Measurements from ENCODE around the gene TNN. TPM values are rescaled to one million over a fixed set of nuclear protein-coding genes. Genes with fewer than 3 reads are reported as not detected.
A peak's percentile ranks its signal among the peaks of the same experiment; 100 is the strongest.

TNN gene
- total and polyA plus RNA-seq, 8 donors: 0.06 to 1.1 (median 0.14) TPM; not detected in 5

DNA sequence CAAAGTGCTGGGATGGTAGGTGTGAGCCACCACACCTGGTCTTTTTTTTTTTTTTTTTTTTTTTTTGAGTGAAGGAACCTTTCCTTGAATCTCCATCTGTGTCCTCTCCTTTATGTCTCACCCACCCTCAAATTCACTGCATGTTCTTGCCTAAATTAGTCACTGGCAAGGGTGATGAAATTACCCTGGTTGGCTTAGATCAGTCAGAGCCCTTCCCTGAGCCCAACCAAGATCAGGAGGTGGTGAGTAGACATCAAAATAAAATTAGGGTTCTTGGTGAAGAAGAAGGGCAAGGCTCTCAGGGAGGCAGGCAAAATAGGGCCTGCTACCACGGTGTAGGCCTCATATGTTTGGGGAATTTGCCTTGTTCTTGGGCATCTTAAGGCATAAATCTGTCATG is 5.3 kb upstream of the TNN start:
- TF ChIP-seq, protein P1, sequence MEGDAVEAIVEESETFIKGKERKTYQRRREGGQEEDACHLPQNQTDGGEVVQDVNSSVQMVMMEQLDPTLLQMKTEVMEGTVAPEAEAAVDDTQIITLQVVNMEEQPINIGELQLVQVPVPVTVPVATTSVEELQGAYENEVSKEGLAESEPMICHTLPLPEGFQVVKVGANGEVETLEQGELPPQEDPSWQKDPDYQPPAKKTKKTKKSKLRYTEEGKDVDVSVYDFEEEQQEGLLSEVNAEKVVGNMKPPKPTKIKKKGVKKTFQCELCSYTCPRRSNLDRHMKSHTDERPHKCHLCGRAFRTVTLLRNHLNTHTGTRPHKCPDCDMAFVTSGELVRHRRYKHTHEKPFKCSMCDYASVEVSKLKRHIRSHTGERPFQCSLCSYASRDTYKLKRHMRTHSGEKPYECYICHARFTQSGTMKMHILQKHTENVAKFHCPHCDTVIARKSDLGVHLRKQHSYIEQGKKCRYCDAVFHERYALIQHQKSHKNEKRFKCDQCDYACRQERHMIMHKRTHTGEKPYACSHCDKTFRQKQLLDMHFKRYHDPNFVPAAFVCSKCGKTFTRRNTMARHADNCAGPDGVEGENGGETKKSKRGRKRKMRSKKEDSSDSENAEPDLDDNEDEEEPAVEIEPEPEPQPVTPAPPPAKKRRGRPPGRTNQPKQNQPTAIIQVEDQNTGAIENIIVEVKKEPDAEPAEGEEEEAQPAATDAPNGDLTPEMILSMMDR (IDR thresholded peaks at IDR 0.05): no peak
- no peak for TF ChIP-seq POLR2AphosphoS5 (IDR thresholded peaks at IDR 0.05)
- no peak for TF ChIP-seq POLR2A (IDR thresholded peaks at IDR 0.05)
- Histone ChIP-seq H3K36me3 (no peaks in the 10 kb centered on the region), H3K4me3 (no peak overlapping the region), H3K4me1 (no peaks in the 10 kb centered on the region), H3K9me3 (no peaks in the 10 kb centered on the region), H3K27ac (no peak overlapping the region), H3K27me3 (no peaks in the 10 kb centered on the region)
- no peak for DNase-seq
- intact Hi-C loops (cut with DNase I; ENCODE audit: low total_unique reads): no loop called here
- 66 to 83% (median 79%) methylated on average over 1 of the region's 1 CpG for WGBS, 5 donors

DNA sequence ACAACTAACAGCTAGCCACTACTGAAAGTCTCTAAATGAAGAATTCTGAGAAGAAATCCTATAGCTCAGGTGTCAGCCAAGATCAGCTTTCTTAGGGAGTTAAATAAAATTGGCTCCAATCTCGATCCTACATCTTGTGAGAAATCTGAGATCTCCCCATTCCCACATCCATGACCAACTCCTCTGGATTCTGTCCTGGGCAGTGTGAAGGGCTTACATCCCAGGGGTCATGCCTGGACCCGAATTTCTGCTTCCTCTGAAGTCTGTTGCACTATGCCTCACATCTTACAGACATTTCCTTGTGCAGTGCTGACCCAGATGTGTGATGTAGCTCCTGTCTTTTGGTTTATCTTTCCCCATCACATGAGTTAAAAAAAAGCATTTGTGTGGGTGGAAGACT is 4.8 kb upstream of the TNN start:
- no peak overlapping the region for H3K4me3 ChIP-seq
- H3K27me3 ChIP-seq: no peaks in the 10 kb centered on the region
- TF ChIP-seq POLR2A (IDR thresholded peaks at IDR 0.05) (no peak), POLR2AphosphoS5 (IDR thresholded peaks at IDR 0.05) (no peak)
- no peaks in the 10 kb centered on the region for H3K36me3 ChIP-seq
- H3K4me1 ChIP-seq: no peaks in the 10 kb centered on the region
- no peak for DNase-seq
- H3K27ac ChIP-seq: no peak overlapping the region
- H3K9me3 ChIP-seq: no peaks in the 10 kb centered on the region
- WGBS, 5 donors: 44 to 68% (median 54%) methylated on average over 2 of the region's 2 CpGs
- intact Hi-C loops (cut with DNase I; ENCODE audit: low total_unique reads): no loop called here

DNA sequence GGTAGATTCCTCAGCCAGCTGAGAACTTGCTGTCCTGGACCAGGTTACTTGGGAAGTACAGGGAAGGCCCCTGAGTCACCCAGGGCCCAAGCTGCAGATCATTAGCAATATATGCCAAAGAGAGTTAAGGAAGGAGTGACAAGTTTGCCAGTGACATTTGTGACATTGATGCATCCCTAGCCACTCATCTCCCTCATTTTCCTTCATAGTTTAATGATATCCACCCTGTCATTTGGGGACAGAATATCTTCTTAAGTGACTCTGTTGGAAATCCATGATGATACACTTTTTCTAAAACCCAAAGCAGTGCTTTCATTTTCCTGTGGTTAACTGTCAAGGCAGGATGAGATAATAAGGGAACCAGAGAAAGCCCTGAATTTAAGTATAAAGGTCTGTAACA is 3.2 kb downstream of the TNN start:
- no peak for TF ChIP-seq POLR2AphosphoS5 (IDR thresholded peaks at IDR 0.05)
- TF ChIP-seq, protein P1 (IDR thresholded peaks at IDR 0.05): no peak
- TF ChIP-seq EP300 (IDR thresholded peaks at IDR 0.05): no peak
- TF ChIP-seq POLR2A (IDR thresholded peaks at IDR 0.05): no peak
- intact Hi-C loops (cut with DNase I; ENCODE audit: low total_unique reads): no loop called here
- no peak overlapping the region for H3K4me3 ChIP-seq
- H3K27ac ChIP-seq: no peak overlapping the region
- H3K4me1 ChIP-seq: peaks cover 4 to 11% (median 9%) of the 10 kb centered on the region in 4 donors
- peaks cover 0 to 8% (median 0%) of the 10 kb centered on the region in 3 donors for H3K27me3 ChIP-seq
- DNase-seq: no peak
- H3K36me3 ChIP-seq: no peaks in the 10 kb centered on the region
- H3K9me3 ChIP-seq: no peaks in the 10 kb centered on the region

DNA sequence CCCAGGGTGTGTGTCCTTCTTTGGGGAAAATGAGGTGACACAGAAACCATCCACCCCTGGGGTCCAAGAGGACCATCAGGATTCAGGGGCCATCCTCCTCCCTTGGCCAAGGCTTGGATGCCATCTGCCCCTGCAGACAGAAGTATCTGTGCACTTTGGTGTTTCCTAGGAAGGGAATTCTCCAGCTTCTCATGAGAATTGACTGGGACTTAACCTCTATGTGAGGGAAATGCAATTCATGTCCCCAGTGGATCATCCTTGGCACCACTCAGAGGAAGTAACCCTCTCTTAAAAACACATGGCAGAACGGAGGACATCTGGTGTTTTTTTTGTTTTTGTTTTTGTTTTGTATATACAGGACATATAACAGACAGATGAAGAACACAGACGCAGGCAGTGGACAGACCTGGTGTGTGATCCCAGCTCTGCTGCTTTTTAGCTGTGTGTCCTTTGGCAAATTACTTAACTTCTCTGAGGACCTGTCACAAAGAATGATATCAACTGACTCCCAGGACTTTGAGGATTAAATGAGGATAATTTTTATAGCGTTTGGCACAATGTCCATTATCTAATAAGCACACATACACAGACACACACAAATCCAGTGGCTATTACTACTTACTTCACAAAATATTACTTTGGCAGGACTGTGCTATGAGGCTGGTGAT is 3.8 kb downstream of the TNN start:
- intact Hi-C loops (cut with DNase I; ENCODE audit: low total_unique reads): no loop called here
- no peak for DNase-seq
- WGBS, 5 donors: 51 to 79% (median 74%) methylated on average over 3 of the region's 3 CpGs
- Histone ChIP-seq H3K4me1 (peaks cover 4 to 11% (median 9%) of the 10 kb centered on the region in 4 donors), H3K27ac (peak overlapping the region in 1 of 5 donors; percentile 41), H3K4me3 (no peak overlapping the region), H3K9me3 (no peaks in the 10 kb centered on the region), H3K27me3 (peaks cover 0 to 8% (median 0%) of the 10 kb centered on the region in 3 donors), H3K36me3 (no peaks in the 10 kb centered on the region)
- TF ChIP-seq EP300 (IDR thresholded peaks at IDR 0.05) (no peak), POLR2A (IDR thresholded peaks at IDR 0.05) (no peak), POLR2AphosphoS5 (IDR thresholded peaks at IDR 0.05) (no peak)
- TF ChIP-seq, protein P1 (IDR thresholded peaks at IDR 0.05): no peak

Measured in stomach (tissue), 9 donors.